ENCODE data around the gene ZGPAT. TPM values are rescaled to one million over a fixed set of nuclear protein-coding genes. Genes with fewer than 3 reads are reported as not detected.

ZGPAT gene
- total and polyA plus RNA-seq, 9 donors, result 1.7 to 26.4 (median 18.9) TPM

GRCh38 chr20:63685269-63686026 lies 22.4 kb upstream of the ZGPAT start:
- H3K4me3 ChIP-seq, result no peak overlapping the region

GRCh38 chr20:63686094-63686491 lies 21.7 kb upstream of the ZGPAT start:
- DNase-seq, result peak in 1 of 5 donors; percentile 51
- TF ChIP-seq, protein P1, sequence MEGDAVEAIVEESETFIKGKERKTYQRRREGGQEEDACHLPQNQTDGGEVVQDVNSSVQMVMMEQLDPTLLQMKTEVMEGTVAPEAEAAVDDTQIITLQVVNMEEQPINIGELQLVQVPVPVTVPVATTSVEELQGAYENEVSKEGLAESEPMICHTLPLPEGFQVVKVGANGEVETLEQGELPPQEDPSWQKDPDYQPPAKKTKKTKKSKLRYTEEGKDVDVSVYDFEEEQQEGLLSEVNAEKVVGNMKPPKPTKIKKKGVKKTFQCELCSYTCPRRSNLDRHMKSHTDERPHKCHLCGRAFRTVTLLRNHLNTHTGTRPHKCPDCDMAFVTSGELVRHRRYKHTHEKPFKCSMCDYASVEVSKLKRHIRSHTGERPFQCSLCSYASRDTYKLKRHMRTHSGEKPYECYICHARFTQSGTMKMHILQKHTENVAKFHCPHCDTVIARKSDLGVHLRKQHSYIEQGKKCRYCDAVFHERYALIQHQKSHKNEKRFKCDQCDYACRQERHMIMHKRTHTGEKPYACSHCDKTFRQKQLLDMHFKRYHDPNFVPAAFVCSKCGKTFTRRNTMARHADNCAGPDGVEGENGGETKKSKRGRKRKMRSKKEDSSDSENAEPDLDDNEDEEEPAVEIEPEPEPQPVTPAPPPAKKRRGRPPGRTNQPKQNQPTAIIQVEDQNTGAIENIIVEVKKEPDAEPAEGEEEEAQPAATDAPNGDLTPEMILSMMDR (IDR thresholded peaks at IDR 0.05), result no peak
- no peak for TF ChIP-seq POLR2A (IDR thresholded peaks at IDR 0.05)
- Histone ChIP-seq H3K36me3 (no peaks in the 10 kb centered on the region), H3K4me1 (ENCODE audit: insufficient read depth) (peaks cover 10% of the 10 kb centered on the region), H3K9me3 (no peaks in the 10 kb centered on the region), H3K27me3 (no peaks in the 10 kb centered on the region), H3K4me3 (no peak overlapping the region), H3K27ac (peak overlapping the region in 1 of 2 donors; percentile 29)
- intact Hi-C loops (cut with DNase I), result no loop called here
- WGBS, 3 donors, result 87 to 89% (median 88%) methylated on average over 24 of the region's 24 CpGs

More at GRCh38 chr20:63685269-63686026, 22.4 kb upstream of the ZGPAT start:
- no peak overlapping the region for H3K27ac ChIP-seq
- no peaks in the 10 kb centered on the region for H3K27me3 ChIP-seq
- H3K9me3 ChIP-seq, result no peaks in the 10 kb centered on the region
- TF ChIP-seq EP300 (IDR thresholded peaks at IDR 0.05), result no peak
- intact Hi-C loops (cut with DNase I), result no loop called here
- 83 to 92% (median 91%) methylated on average over 19 to 21 of the region's 21 CpGs for WGBS, 3 donors
- H3K4me1 ChIP-seq (ENCODE audit: insufficient read depth), result peaks cover 10% of the 10 kb centered on the region
- peak in 2 of 5 donors; percentile 35 to 50 for DNase-seq
- H3K36me3 ChIP-seq, result no peaks in the 10 kb centered on the region

DNA sequence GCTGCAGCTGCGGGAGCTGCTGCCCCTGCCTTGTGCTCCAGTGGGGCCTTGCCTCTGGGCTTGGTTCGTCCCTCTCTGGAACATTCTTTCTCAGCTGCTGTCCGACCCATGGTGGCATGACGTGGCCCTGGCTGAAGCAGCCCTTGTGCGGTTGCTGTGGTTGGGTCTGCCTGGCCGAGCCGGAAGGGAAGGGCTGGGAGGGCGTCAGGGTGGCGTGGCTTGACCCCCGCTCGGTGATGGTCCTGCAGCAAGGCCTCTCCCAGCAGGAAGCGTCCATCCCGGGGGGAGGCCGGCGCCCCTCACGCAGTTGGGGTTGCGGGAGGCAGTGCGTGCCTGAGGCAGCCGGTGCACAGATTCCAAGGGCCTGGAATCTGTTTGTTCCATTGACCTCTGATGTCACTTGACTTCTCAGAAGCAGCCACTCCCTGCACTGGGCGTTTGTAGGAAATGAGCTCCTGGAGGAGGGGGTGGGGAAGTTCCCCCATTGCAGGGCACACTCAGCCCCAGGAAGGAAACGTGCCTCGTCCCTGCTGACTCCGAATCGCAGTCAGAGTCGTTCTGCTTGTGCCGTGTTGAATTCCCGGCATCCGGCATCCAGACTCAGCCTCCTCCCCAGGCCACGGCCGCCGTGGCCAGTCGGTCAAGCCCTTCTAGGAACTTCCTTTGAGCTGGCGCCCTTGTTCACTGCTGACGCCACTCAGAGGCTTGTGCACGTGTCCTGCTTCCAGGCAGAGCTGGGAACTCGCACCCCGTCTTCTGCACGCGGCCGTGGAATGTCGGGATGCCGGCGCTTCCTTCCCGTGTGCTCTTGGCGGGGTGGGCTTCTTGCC lies 21.1 kb upstream of the ZGPAT start:
- Histone ChIP-seq H3K27ac (peak overlapping the region in 1 of 2 donors; percentile 29), H3K36me3 (no peaks in the 10 kb centered on the region), H3K9me3 (no peaks in the 10 kb centered on the region), H3K27me3 (no peaks in the 10 kb centered on the region), H3K4me1 (ENCODE audit: insufficient read depth) (peaks cover 10% of the 10 kb centered on the region), H3K4me3 (no peak overlapping the region)
- peak; percentile 65 for TF ChIP-seq EP300 (IDR thresholded peaks at IDR 0.05)
- TF ChIP-seq, protein P1 (IDR thresholded peaks at IDR 0.05), result no peak
- peak; percentile 55 to 78 (median 65) for DNase-seq
- 25 to 40% (median 33%) methylated on average over 45 of the region's 45 CpGs for WGBS, 3 donors
- intact Hi-C loops (cut with DNase I), result no loop called here

DNA sequence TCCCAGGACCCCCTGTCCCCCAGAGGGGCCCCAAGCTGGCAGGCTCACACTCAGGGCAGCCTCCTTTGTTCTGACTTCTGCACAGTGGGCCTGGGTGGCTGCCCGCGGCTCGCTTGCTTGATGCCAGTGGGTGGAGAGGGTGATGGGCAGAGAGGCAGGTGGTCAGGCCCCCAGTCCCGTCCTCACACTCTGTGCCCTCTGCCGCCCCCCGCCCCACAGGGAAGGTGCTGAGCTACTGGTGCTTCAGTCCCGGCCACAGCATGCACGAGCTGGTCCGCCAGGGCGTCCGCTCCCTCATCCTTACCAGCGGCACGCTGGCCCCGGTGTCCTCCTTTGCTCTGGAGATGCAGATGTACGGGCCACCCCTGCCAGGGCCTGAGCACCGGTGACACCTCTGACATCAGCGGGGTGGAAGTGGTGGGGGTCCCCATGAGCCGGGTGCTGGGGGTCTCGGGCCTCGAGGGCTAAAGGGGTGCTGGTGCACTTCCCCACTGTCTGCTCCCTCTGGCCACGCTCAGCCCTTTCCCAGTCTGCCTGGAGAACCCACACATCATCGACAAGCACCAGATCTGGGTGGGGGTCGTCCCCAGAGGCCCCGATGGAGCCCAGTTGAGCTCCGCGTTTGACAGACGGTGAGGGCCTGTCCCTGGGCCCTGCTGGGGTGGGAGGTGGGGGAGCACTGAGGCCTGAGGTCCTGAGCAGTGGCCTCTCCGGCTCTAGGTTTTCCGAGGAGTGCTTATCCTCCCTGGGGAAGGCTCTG lies 20.2 kb upstream of the ZGPAT start:
- TF ChIP-seq POLR2A (IDR thresholded peaks at IDR 0.05) (no peak), EP300 (IDR thresholded peaks at IDR 0.05) (no peak)
- TF ChIP-seq, protein P1 (IDR thresholded peaks at IDR 0.05), result no peak
- intact Hi-C loops (cut with DNase I), result no loop called here
- Histone ChIP-seq H3K27me3 (no peaks in the 10 kb centered on the region), H3K4me1 (ENCODE audit: insufficient read depth) (peaks cover 10% of the 10 kb centered on the region), H3K4me3 (no peak overlapping the region), H3K36me3 (no peaks in the 10 kb centered on the region), H3K27ac (no peak overlapping the region), H3K9me3 (no peaks in the 10 kb centered on the region)
- peak in 3 of 5 donors; percentile 42 to 54 (median 46) for DNase-seq
- 83 to 89% (median 86%) methylated on average over 29 of the region's 29 CpGs for WGBS, 3 donors

All from ovary (tissue), 9 donors.